ENCODE results near the gene SGF29. TPM values are rescaled to one million over a fixed set of nuclear protein-coding genes. Genes with fewer than 3 reads are reported as not detected.

Gene SGF29
- total RNA-seq, 1 experiment from 2014 or later, result 44.7 TPM

DNA sequence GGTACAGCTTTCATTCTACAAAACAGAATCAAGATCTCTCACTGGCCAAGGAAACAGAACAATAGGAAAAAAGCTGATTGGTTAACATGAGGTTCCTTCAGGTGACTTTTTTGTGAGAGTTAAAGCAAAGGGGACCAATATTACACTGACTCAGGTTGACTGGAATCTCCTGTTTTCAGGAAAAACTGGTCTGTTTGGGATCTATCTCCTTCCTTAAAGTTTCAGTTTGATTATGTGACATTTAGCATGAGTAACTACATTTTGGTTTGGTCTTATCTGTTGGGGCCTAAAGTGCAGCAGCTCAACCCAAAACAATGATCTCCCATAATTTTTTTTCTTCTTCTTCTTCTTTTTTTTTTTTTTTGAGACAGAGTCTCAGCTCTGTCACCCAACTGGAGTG is 24.6 kb upstream of the SGF29 start:
- H3K4me3 ChIP-seq (ENCODE audit: low read length), result no peak overlapping the region
- H4K20me1 ChIP-seq (ENCODE audit: insufficient read depth, low read depth, low read length), result no peaks in the 10 kb centered on the region
- H3K4me2 ChIP-seq (ENCODE audit: low read depth, low read length, poor library complexity, severe bottlenecking), result no peak overlapping the region
- no peaks in the 10 kb centered on the region for H3K27me3 ChIP-seq (ENCODE audit: low read length)
- no peaks in the 10 kb centered on the region for H3K79me2 ChIP-seq (ENCODE audit: low read length)
- peaks cover 2% of the 10 kb centered on the region; the same call in 1 of the 2 replicates for H3K4me1 ChIP-seq (ENCODE audit: low read length)
- H2AFZ ChIP-seq (ENCODE audit: low read length), result no peak overlapping the region
- no peak for DNase-seq
- no peak overlapping the region for H3K27ac ChIP-seq (ENCODE audit: low read length)
- H3K9ac ChIP-seq (ENCODE audit: low read length), result no peak overlapping the region
- no peaks in the 10 kb centered on the region for H3K36me3 ChIP-seq (ENCODE audit: insufficient read depth, low read length)
- H3K9me2 ChIP-seq (replicated peaks; ENCODE audit: insufficient read depth, low read length), result no peaks in the 10 kb centered on the region
- H3K9me3 ChIP-seq (ENCODE audit: low read length), result no peaks in the 10 kb centered on the region

GRCh38 chr16:28531777-28532744 is 21.7 kb upstream of the SGF29 start:
- no peaks in the 10 kb centered on the region for H4K20me1 ChIP-seq (ENCODE audit: insufficient read depth, low read depth, low read length)
- no peaks in the 10 kb centered on the region for H3K79me2 ChIP-seq (ENCODE audit: low read length)
- no peaks in the 10 kb centered on the region for H3K9me2 ChIP-seq (replicated peaks; ENCODE audit: insufficient read depth, low read length)
- H3K9me3 ChIP-seq (ENCODE audit: low read length), result no peaks in the 10 kb centered on the region
- no peaks in the 10 kb centered on the region for H3K27me3 ChIP-seq (ENCODE audit: low read length)
- no peak overlapping the region for H3K4me2 ChIP-seq (ENCODE audit: low read depth, low read length, poor library complexity, severe bottlenecking)
- H3K27ac ChIP-seq (ENCODE audit: low read length), result no peak overlapping the region
- peak; percentile 41 for DNase-seq
- H3K4me1 ChIP-seq (ENCODE audit: low read length), result no peaks in the 10 kb centered on the region
- H3K9ac ChIP-seq (ENCODE audit: low read length), result no peak overlapping the region
- H3K4me3 ChIP-seq (ENCODE audit: low read length), result no peak overlapping the region
- no peaks in the 10 kb centered on the region for H3K36me3 ChIP-seq (ENCODE audit: insufficient read depth, low read length)
- H2AFZ ChIP-seq (ENCODE audit: low read length), result no peak overlapping the region

DNA sequence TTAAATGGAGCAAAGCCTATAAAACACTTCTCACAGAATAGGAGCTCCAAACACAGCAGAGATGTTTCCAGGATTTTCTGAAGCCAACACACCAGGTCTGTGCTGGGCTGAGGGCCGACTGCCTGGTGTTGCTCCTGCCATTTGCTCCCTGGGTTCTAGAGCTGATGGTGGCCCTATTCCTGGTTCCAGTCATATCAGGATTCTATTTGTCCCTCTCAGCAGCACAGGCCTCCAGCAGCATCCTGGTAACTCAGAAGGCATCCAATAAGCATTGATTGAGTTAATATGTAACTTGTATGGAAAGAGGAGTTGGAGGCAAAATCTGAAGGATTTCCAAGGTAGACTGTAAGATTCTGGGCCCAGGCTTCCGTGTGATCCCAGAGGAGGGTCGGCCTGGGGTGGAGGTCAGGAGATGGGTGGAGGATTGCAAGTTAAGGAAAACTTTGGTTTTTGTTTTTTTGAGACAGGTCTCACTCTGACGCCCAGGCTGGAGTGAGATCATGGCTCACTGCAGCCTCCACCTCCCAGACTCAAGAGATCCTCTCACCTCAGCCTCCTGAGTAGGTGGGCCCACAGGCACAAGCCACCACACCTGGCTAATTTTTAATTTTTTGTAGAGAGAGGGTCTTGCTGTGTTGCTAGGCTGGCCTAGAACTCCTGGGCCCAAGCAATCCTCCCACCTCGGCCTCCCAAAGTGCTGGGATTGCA is 20.6 kb upstream of the SGF29 start:
- Histone ChIP-seq H3K79me2 (ENCODE audit: low read length) (no peaks in the 10 kb centered on the region), H3K27me3 (ENCODE audit: low read length) (no peaks in the 10 kb centered on the region), H3K9ac (ENCODE audit: low read length) (no peak overlapping the region), H3K4me1 (ENCODE audit: low read length) (no peaks in the 10 kb centered on the region), H3K36me3 (ENCODE audit: insufficient read depth, low read length) (no peaks in the 10 kb centered on the region), H3K9me3 (ENCODE audit: low read length) (no peaks in the 10 kb centered on the region), H3K27ac (ENCODE audit: low read length) (no peak overlapping the region), H4K20me1 (ENCODE audit: insufficient read depth, low read depth, low read length) (no peaks in the 10 kb centered on the region), H3K4me3 (ENCODE audit: low read length) (no peak overlapping the region), H3K4me2 (ENCODE audit: low read depth, low read length, poor library complexity, severe bottlenecking) (no peak overlapping the region), H2AFZ (ENCODE audit: low read length) (no peak overlapping the region), H3K9me2 (replicated peaks; ENCODE audit: insufficient read depth, low read length) (no peaks in the 10 kb centered on the region)
- peak; percentile 21 for DNase-seq

DNA sequence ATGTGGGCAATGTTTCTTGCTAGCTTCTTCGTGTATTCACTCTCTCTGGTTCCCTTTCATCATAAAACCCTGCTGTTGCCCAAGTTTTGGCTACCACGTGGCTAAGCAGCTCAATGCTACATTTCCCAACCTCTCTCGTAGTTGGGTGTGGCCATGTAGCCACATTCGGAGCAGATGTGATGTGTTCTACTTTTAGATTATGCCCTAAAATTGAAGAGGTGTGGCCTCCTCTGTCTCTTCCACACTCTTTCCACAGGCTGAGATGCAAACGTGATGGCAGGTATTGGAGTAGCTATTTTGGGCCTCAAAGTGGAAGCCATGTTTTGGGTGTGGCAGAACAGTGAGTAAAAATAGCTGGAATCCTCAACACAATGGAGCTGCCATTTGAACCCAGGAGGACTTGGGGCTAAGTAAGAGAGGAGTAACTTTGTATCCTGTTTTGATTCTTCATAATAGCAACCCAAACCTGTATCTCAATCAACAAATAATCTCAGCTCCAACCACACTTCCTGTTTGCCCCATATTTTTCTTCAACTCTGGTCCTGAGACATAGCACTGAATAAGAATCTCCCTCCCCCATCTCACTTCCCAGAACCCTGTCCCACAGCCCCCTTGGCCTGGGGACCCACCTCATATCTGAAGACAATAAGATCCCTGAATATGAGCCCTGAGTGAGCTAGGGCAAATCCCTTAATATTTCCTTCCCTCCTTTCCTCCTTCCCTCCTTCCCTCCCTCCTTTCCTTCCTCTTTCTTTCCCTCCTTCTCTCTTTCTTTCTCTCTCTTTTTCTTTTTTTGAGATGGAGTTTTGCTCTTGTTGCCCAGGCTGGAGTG is 19.0 kb upstream of the SGF29 start:
- no peaks in the 10 kb centered on the region for H3K36me3 ChIP-seq (ENCODE audit: insufficient read depth, low read length)
- H3K4me3 ChIP-seq (ENCODE audit: low read length), result no peak overlapping the region
- H3K4me1 ChIP-seq (ENCODE audit: low read length), result no peaks in the 10 kb centered on the region
- no peak overlapping the region for H2AFZ ChIP-seq (ENCODE audit: low read length)
- no peaks in the 10 kb centered on the region for H4K20me1 ChIP-seq (ENCODE audit: insufficient read depth, low read depth, low read length)
- H3K27me3 ChIP-seq (ENCODE audit: low read length), result no peaks in the 10 kb centered on the region
- no peak overlapping the region for H3K9ac ChIP-seq (ENCODE audit: low read length)
- peak; percentile 34 for DNase-seq
- H3K9me3 ChIP-seq (ENCODE audit: low read length), result no peaks in the 10 kb centered on the region
- no peaks in the 10 kb centered on the region for H3K9me2 ChIP-seq (replicated peaks; ENCODE audit: insufficient read depth, low read length)
- H3K27ac ChIP-seq (ENCODE audit: low read length), result no peak overlapping the region
- H3K79me2 ChIP-seq (ENCODE audit: low read length), result no peaks in the 10 kb centered on the region
- H3K4me2 ChIP-seq (ENCODE audit: low read depth, low read length, poor library complexity, severe bottlenecking), result no peak overlapping the region

DNA sequence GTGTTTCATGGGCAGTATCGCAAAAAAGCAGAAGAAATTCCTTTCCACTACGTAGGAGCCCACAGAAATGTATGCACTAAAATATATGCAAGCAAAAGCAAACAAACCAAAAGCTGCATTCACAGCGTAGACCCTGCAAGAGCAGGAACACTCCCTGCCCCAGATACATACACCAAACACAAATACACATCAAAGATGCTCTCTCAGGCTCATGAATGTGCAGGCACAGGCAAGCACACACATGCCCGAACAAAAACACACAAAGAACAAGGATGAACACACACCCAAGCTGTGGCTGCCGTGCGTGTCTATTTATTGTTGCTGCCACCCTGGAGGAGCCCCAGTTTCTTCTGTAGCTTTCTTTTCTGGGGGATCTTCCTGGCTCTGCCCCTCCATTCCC is 16.6 kb upstream of the SGF29 start:
- DNase-seq, result peak; percentile 12
- H3K4me3 ChIP-seq (ENCODE audit: low read length), result no peak overlapping the region
- H3K79me2 ChIP-seq (ENCODE audit: low read length), result no peaks in the 10 kb centered on the region
- no peak overlapping the region for H2AFZ ChIP-seq (ENCODE audit: low read length)
- no peaks in the 10 kb centered on the region for H3K27me3 ChIP-seq (ENCODE audit: low read length)
- H3K9me3 ChIP-seq (ENCODE audit: low read length), result no peaks in the 10 kb centered on the region
- no peaks in the 10 kb centered on the region for H4K20me1 ChIP-seq (ENCODE audit: insufficient read depth, low read depth, low read length)
- no peak overlapping the region for H3K4me2 ChIP-seq (ENCODE audit: low read depth, low read length, poor library complexity, severe bottlenecking)
- H3K9me2 ChIP-seq (replicated peaks; ENCODE audit: insufficient read depth, low read length), result no peaks in the 10 kb centered on the region
- no peaks in the 10 kb centered on the region for H3K4me1 ChIP-seq (ENCODE audit: low read length)
- H3K27ac ChIP-seq (ENCODE audit: low read length), result no peak overlapping the region
- no peaks in the 10 kb centered on the region for H3K36me3 ChIP-seq (ENCODE audit: insufficient read depth, low read length)
- H3K9ac ChIP-seq (ENCODE audit: low read length), result no peak overlapping the region

GRCh38 chr16:28537964-28538732 is 15.6 kb upstream of the SGF29 start:
- no peaks in the 10 kb centered on the region for H3K9me2 ChIP-seq (replicated peaks; ENCODE audit: insufficient read depth, low read length)

DNA sequence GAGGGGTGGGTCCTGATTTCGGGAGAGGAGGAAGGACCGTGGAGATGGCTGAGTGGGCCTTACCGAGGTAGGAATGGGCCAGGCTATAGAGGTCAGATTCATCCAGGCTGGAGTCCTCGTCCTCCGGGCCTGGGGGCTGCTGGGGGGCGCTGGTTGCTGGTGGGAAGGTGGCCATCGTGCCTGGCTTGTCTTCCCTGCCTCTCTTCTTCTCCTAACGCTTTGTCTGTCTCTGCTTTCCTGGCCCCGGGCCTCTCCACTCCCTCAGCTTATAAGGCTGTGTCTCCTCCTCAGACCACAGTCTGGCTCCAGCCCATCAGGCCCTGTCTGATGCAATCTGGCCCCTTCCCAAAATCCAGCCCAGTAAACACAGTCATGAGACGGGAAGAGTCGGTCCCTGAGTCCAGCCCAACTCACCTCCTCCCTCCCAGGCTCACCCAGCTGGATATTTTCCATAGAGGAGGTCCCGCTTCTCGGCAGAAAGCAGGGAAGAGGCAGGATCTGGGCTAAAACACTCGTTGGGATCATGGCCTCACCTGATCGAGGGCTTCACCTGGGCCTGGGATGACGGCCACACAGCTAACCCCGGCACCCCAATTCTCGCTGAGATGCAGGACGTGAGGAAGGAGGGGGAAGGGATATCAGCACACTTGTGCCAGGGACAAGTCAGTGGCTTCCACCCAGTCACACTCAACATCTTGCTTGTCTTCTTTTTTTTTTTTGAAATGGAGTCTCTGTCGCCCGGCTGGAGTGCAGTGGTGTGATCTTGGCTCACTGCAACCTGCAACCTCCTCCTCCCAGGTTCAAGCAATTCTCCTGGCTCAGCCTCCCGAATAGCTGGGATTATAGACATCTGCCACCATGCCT is 14.8 kb upstream of the SGF29 start, which contains the start of gene NUPR1:
TSS of gene NUPR1 (minus strand) at position 242 of the 864 bp plus-strand sequence. CDS start at position 175, 67 bp downstream.
- DNase-seq, result peak; percentile 29
- Histone ChIP-seq H3K4me1 (ENCODE audit: low read length) (no peaks in the 10 kb centered on the region), H2AFZ (ENCODE audit: low read length) (no peak within 1 kb of the TSS)

More at GRCh38 chr16:28537964-28538732, 15.6 kb upstream of the SGF29 start:
- H3K4me3 ChIP-seq (ENCODE audit: low read length), result no peak overlapping the region
- no peak overlapping the region for H3K9ac ChIP-seq (ENCODE audit: low read length)
- no peaks in the 10 kb centered on the region for H3K79me2 ChIP-seq (ENCODE audit: low read length)
- H3K4me2 ChIP-seq (ENCODE audit: low read depth, low read length, poor library complexity, severe bottlenecking), result no peak overlapping the region
- H3K36me3 ChIP-seq (ENCODE audit: insufficient read depth, low read length), result no peaks in the 10 kb centered on the region
- no peaks in the 10 kb centered on the region for H4K20me1 ChIP-seq (ENCODE audit: insufficient read depth, low read depth, low read length)
- H2AFZ ChIP-seq (ENCODE audit: low read length), result no peak overlapping the region
- no peaks in the 10 kb centered on the region for H3K4me1 ChIP-seq (ENCODE audit: low read length)
- peak; percentile 31 for DNase-seq
- no peak overlapping the region for H3K27ac ChIP-seq (ENCODE audit: low read length)
- H3K9me3 ChIP-seq (ENCODE audit: low read length), result no peaks in the 10 kb centered on the region
- H3K27me3 ChIP-seq (ENCODE audit: low read length), result no peaks in the 10 kb centered on the region

More for the DNA sequence above, 14.8 kb upstream of the SGF29 start, which contains the start of gene NUPR1:
- Histone ChIP-seq H3K9me2 (replicated peaks; ENCODE audit: insufficient read depth, low read length) (no peaks in the 10 kb centered on the region), H3K36me3 (ENCODE audit: insufficient read depth, low read length) (no peaks in the 10 kb centered on the region), H3K9me3 (ENCODE audit: low read length) (no peaks in the 10 kb centered on the region), H3K9ac (ENCODE audit: low read length) (no peak within 1 kb of the TSS), H3K4me3 (ENCODE audit: low read length) (no peak within 1 kb of the TSS), H3K27me3 (ENCODE audit: low read length) (no peaks in the 10 kb centered on the region), H4K20me1 (ENCODE audit: insufficient read depth, low read depth, low read length) (no peaks in the 10 kb centered on the region), H3K79me2 (ENCODE audit: low read length) (no peaks in the 10 kb centered on the region), H3K4me2 (ENCODE audit: low read depth, low read length, poor library complexity, severe bottlenecking) (no peak within 1 kb of the TSS), H3K27ac (ENCODE audit: low read length) (no peak within 1 kb of the TSS)
